H9 (cell line): Measurements from ENCODE around the gene ELMOD1. TPM values are rescaled to one million over a fixed set of nuclear protein-coding genes. Genes with fewer than 3 reads are reported as not detected.

Source experiments
- DNase-seq: peaks from one replicate; pipeline ENCODE4 v3.0.0-alpha.2; 2017
- H2AFZ ChIP-seq: one replicate; pipeline ENCODE4 v1.6.1; 2013; ENCODE audit warnings: mild to moderate bottlenecking, low read length, control low read depth, moderate library complexity
- H2AK5ac ChIP-seq: 2 replicates; pipeline ENCODE4 v1.6.1; 2013; ENCODE audit warnings: low read length, control low read depth, mixed read lengths; ENCODE audit not compliant: insufficient read length
- H2BK120ac ChIP-seq: one replicate; pipeline ENCODE4 v1.6.1; 2013; ENCODE audit warnings: low read depth, mild to moderate bottlenecking, low read length, control low read depth, inconsistent platforms; ENCODE audit not compliant: poor library complexity, severe bottlenecking
- H2BK12ac ChIP-seq: 2 replicates; pipeline ENCODE4 v1.6.1; 2013; ENCODE audit warnings: low read length, control low read depth, mixed read lengths, low read depth; ENCODE audit not compliant: insufficient read length
- H2BK15ac ChIP-seq: 2 replicates; pipeline ENCODE4 v1.6.1; 2013; ENCODE audit warnings: low read depth, low read length, control low read depth
- H2BK20ac ChIP-seq: one replicate; pipeline ENCODE4 v1.6.1; 2013; ENCODE audit warnings: low read depth, mild to moderate bottlenecking, low read length, control low read depth, inconsistent platforms; ENCODE audit not compliant: poor library complexity, severe bottlenecking
- H2BK5ac ChIP-seq: 2 replicates; pipeline ENCODE4 v1.6.1; 2013; ENCODE audit warnings: low read length, control low read depth, mixed read lengths; ENCODE audit not compliant: insufficient read length
- H3K14ac ChIP-seq: 2 replicates; pipeline ENCODE4 v1.6.1; 2013; ENCODE audit warnings: low read length, control low read depth; ENCODE audit not compliant: insufficient read depth
- H3K18ac ChIP-seq: 2 replicates; pipeline ENCODE4 v1.6.1; 2013; ENCODE audit warnings: low read depth, mild to moderate bottlenecking, mixed read lengths, low read length, control low read depth; ENCODE audit not compliant: insufficient read length
- H3K23ac ChIP-seq: 2 replicates; pipeline ENCODE4 v1.6.1; 2013; ENCODE audit warnings: low read length, control low read depth, mixed read lengths, low read depth; ENCODE audit not compliant: insufficient read length
- H3K23me2 ChIP-seq: 2 replicates; pipeline ENCODE4 v1.6.1; 2013; ENCODE audit warnings: low read depth, mild to moderate bottlenecking, mixed read lengths, low read length, control low read depth; ENCODE audit not compliant: insufficient read length, poor library complexity, severe bottlenecking
- H3K27ac ChIP-seq: 2 replicates; pipeline ENCODE4 v1.5.1; 2013; ENCODE audit warnings: low read length, control low read depth, mixed read lengths, low read depth; ENCODE audit not compliant: insufficient read length
- H3K27me3 ChIP-seq: 2 replicates; pipeline ENCODE4 v1.6.1; 2013; ENCODE audit warnings: low read length, control low read depth, inconsistent platforms; ENCODE audit not compliant: insufficient read depth
- H3K4ac ChIP-seq: 2 replicates; pipeline ENCODE4 v1.6.1; 2013; ENCODE audit warnings: low read depth, mild to moderate bottlenecking, control low read depth, inconsistent platforms, low read length, moderate library complexity
- H3K4me1 ChIP-seq: 2 replicates; pipeline ENCODE4 v1.6.1; 2013; ENCODE audit warnings: low read length, control low read depth, inconsistent platforms; ENCODE audit not compliant: insufficient read depth
- H3K4me2 ChIP-seq: 2 replicates; pipeline ENCODE4 v1.6.1; 2013; ENCODE audit warnings: low read length, control low read depth, mixed read lengths; ENCODE audit not compliant: insufficient read length, insufficient read depth
- H3K56ac ChIP-seq: 2 replicates; pipeline ENCODE4 v1.6.1; 2013; ENCODE audit warnings: low read depth, mild to moderate bottlenecking, mixed read lengths, low read length, control low read depth; ENCODE audit not compliant: insufficient read length
- H3K79me1 ChIP-seq: 2 replicates; pipeline ENCODE4 v1.6.1; 2013; ENCODE audit warnings: low read depth, mild to moderate bottlenecking, moderate library complexity, low read length, control low read depth, inconsistent platforms; ENCODE audit not compliant: insufficient read depth, poor library complexity, severe bottlenecking
- H3K79me2 ChIP-seq: 2 replicates; pipeline ENCODE4 v1.6.1; 2013; ENCODE audit warnings: low read length, control low read depth, inconsistent platforms; ENCODE audit not compliant: insufficient read depth
- H3K9ac ChIP-seq: 2 replicates; pipeline ENCODE4 v1.6.1; 2013; ENCODE audit warnings: low read length, control low read depth, mixed read lengths; ENCODE audit not compliant: insufficient read length; ENCODE audit errors: extremely low read depth
- H3K9me3 ChIP-seq: one replicate; pipeline ENCODE4 v1.6.1; 2013; ENCODE audit warnings: low read depth, low read length, inconsistent platforms; ENCODE audit not compliant: control insufficient read depth
- H3T11ph ChIP-seq: one replicate; pipeline ENCODE4 v1.6.1; 2013; ENCODE audit warnings: mild to moderate bottlenecking, low read length, control low read depth, inconsistent platforms
- H4K20me1 ChIP-seq: one replicate; pipeline ENCODE4 v1.6.1; 2013; ENCODE audit not compliant: control insufficient read depth, insufficient read length, insufficient read depth
- H4K5ac ChIP-seq: 2 replicates; pipeline ENCODE4 v1.6.1; 2013; ENCODE audit warnings: low read depth, mild to moderate bottlenecking, mixed read lengths, low read length, control low read depth; ENCODE audit not compliant: insufficient read length
- H4K8ac ChIP-seq: replicated peaks from 2 replicates; pipeline ENCODE4 v1.6.1; 2013; ENCODE audit warnings: low read length, control low read depth, mixed read lengths, low read depth; ENCODE audit not compliant: insufficient read length
- H4K91ac ChIP-seq: 2 replicates; pipeline ENCODE4 v1.6.1; 2013; ENCODE audit warnings: low read depth, mild to moderate bottlenecking, moderate library complexity, mixed read lengths, low read length, control low read depth; ENCODE audit not compliant: insufficient read length
- H3K27ac Mint-ChIP-seq, 3 experiments: 2 replicates in 2 of 3; 3 replicates in 1 of 3; pipeline ENCODE4 v1.8.0; 2020 to 2021; ENCODE audit warnings: mixed read lengths in 3 of 3, mild to moderate bottlenecking in 1 of 3, moderate library complexity in 1 of 3
- H3K27me3 Mint-ChIP-seq: 2 replicates; pipeline ENCODE4 v1.8.0; 2021; ENCODE audit warnings: low read depth, mild to moderate bottlenecking, moderate library complexity, mixed read lengths
- H3K36me3 Mint-ChIP-seq, 3 experiments: 2 replicates in 2 of 3; 3 replicates in 1 of 3; pipeline ENCODE4 v1.8.0; 2020 to 2021; ENCODE audit warnings: low read depth in 3 of 3, mixed read lengths in 3 of 3; ENCODE audit not compliant: insufficient read depth in 1 of 3
- H3K4me1 Mint-ChIP-seq, 2 experiments: 2 replicates each; pipeline ENCODE4 v1.8.0; 2020; ENCODE audit warnings: mixed read lengths in 2 of 2
- H3K4me3 Mint-ChIP-seq, 2 experiments: 2 replicates in 1 of 2; 3 replicates in 1 of 2; pipeline ENCODE4 v1.8.0; 2020 to 2021; ENCODE audit warnings: mild to moderate bottlenecking in 2 of 2, mixed read lengths in 2 of 2, moderate library complexity in 1 of 2
- H3K9me3 Mint-ChIP-seq, 2 experiments: 2 replicates in 1 of 2; 3 replicates in 1 of 2; pipeline ENCODE4 v1.8.0; 2020; ENCODE audit warnings: mild to moderate bottlenecking in 2 of 2, mixed read lengths in 2 of 2, moderate library complexity in 1 of 2
- WGBS: extraction: QIAGEN DNeasy Blood & Tissue Kit; methylation state at CpG from one replicate; pipeline ENCODE4 v1.1.7; 2013; ENCODE audit warnings: missing lambda C conversion rate, low lambda C conversion rate, mixed read lengths; ENCODE audit not compliant: insufficient read length; ENCODE audit errors: extremely low coverage; 5-methylcytosine and 5-hydroxymethylcytosine counted together
- total RNA-seq: library from RNA; stranded (reverse); gene quantifications from 2 replicates; pipeline ENCODE4 v1.2.1, GENCODE V29; 2021
- TF ChIP-seq, protein P1 (sequence below): fragments of 200-600 bp; sonication (generic); conservative IDR thresholded peaks from 3 replicates; pipeline ENCODE4 v1.8.0; 2021; ENCODE audit warnings: antibody characterized with exemption, mild to moderate bottlenecking

Gene ELMOD1
- total RNA-seq, 1 experiment from 2014 or later = 0.61 TPM

DNA sequence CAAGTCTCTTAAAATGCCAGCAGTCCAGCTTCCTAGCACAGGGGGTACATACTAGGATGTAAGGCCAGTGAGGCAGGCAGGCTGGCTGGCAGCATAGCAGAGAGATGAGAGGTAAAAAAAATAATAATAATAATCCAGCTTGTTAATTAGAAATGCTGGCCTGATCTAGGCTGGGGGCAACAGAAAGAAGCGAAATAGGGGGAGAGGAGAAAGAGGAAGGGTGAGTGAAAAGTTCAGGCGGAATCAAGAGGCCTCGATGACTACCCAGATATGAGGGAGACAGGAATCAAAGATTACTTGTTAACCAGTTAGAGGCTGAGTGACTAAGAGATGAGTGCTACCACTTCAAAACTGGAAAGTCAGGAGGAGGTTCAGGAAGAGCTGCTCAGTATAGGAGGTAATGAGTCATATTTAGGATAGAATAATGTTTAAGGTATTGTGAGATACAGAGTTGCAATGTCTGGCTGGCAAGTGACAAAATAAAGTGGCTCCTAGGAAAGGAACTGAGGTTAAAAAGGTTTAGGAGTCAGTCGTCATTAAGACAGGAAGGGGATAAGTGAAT, 28.2 kb upstream of the ELMOD1 start:
- Histone ChIP-seq H2BK120ac (no peak overlapping the region), H3K27me3 (no peaks in the 10 kb centered on the region), H2AK5ac (no peak overlapping the region), H4K20me1 (no peaks in the 10 kb centered on the region), H2BK12ac (no peak overlapping the region), H2BK20ac (no peak overlapping the region), H2BK5ac (no peak overlapping the region), H4K8ac (no peak overlapping the region), H3K79me1 (no peaks in the 10 kb centered on the region), H3K9me3 (no peaks in the 10 kb centered on the region), H2AFZ (no peak overlapping the region), H3T11ph (no peak overlapping the region), H3K4me2 (no peak overlapping the region), H4K5ac (no peak overlapping the region), H3K27ac (no peak overlapping the region), H3K79me2 (no peaks in the 10 kb centered on the region; the same call in 1 of the 2 replicates), H3K9ac (no peak overlapping the region), H3K23ac (no peak overlapping the region), H3K56ac (no peak overlapping the region), H3K18ac (no peak overlapping the region), H3K23me2 (peaks cover 6% of the 10 kb centered on the region), H3K4ac (no peak overlapping the region), H2BK15ac (no peak overlapping the region), H4K91ac (no peak overlapping the region), H3K14ac (no peak overlapping the region), H3K4me1 (peaks cover 2% of the 10 kb centered on the region; the same call in 1 of the 2 replicates)
- DNase-seq = no peak
- no peaks in the 10 kb centered on the region; the same call in none of the 2 replicates for H3K27me3 Mint-ChIP-seq
- WGBS = no CpG with 5 or more reads among the region's 4 CpGs
- peak overlapping the region in 1 of 3 experiments; percentile 32; a peak in 1 of 7 replicates for H3K27ac Mint-ChIP-seq
- no peak overlapping the region for H3K4me3 Mint-ChIP-seq
- peaks cover 16 to 20% of the 10 kb centered on the region in 2 experiments for H3K4me1 Mint-ChIP-seq
- peaks cover 0 to 10% (median 0%) of the 10 kb centered on the region in 3 experiments; a peak in 4 of 7 replicates for H3K36me3 Mint-ChIP-seq
- TF ChIP-seq, protein P1, sequence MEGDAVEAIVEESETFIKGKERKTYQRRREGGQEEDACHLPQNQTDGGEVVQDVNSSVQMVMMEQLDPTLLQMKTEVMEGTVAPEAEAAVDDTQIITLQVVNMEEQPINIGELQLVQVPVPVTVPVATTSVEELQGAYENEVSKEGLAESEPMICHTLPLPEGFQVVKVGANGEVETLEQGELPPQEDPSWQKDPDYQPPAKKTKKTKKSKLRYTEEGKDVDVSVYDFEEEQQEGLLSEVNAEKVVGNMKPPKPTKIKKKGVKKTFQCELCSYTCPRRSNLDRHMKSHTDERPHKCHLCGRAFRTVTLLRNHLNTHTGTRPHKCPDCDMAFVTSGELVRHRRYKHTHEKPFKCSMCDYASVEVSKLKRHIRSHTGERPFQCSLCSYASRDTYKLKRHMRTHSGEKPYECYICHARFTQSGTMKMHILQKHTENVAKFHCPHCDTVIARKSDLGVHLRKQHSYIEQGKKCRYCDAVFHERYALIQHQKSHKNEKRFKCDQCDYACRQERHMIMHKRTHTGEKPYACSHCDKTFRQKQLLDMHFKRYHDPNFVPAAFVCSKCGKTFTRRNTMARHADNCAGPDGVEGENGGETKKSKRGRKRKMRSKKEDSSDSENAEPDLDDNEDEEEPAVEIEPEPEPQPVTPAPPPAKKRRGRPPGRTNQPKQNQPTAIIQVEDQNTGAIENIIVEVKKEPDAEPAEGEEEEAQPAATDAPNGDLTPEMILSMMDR = no peak
- H3K9me3 Mint-ChIP-seq = no peaks in the 10 kb centered on the region
